ENCODE measurements around the gene CPN2.

DNA sequence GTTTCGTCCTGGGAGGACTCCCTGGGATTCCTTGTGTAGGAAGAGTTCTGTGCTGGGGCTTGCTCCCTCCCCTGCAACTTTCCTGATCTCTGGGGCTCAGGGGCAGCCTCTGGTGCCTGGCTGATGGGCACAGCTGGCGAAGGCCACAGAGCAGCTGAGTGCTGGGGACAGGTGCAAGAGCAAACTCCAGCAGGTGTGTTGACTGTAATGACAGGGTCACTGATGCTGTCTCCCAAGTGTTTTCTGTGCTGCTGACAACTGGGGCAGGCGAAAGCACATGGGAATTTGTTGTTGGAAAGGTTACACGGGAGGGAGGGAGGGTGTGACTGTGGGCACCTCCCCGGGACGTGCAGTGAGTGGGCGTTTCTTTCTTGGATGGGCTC, 21.6 kb downstream of the CPN2 start:
- TF ChIP-seq, protein P1, sequence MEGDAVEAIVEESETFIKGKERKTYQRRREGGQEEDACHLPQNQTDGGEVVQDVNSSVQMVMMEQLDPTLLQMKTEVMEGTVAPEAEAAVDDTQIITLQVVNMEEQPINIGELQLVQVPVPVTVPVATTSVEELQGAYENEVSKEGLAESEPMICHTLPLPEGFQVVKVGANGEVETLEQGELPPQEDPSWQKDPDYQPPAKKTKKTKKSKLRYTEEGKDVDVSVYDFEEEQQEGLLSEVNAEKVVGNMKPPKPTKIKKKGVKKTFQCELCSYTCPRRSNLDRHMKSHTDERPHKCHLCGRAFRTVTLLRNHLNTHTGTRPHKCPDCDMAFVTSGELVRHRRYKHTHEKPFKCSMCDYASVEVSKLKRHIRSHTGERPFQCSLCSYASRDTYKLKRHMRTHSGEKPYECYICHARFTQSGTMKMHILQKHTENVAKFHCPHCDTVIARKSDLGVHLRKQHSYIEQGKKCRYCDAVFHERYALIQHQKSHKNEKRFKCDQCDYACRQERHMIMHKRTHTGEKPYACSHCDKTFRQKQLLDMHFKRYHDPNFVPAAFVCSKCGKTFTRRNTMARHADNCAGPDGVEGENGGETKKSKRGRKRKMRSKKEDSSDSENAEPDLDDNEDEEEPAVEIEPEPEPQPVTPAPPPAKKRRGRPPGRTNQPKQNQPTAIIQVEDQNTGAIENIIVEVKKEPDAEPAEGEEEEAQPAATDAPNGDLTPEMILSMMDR (IDR thresholded peaks at IDR 0.05; ENCODE audit: low read depth, low read length) = no peak
- no peak for TF ChIP-seq EZH2phosphoT487 (IDR thresholded peaks at IDR 0.05; ENCODE audit: low read depth)
